GM18870 (cell line): ENCODE data around the gene POFUT2.

Experiments used
- ATAC-seq: cut with Tn5 transposase; IDR thresholded peaks from one replicate; pipeline ENCODE4 v1.9.1; 2021; ENCODE audit warnings: moderate library complexity; ENCODE audit not compliant: unreplicated experiment

Gene POFUT2

DNA sequence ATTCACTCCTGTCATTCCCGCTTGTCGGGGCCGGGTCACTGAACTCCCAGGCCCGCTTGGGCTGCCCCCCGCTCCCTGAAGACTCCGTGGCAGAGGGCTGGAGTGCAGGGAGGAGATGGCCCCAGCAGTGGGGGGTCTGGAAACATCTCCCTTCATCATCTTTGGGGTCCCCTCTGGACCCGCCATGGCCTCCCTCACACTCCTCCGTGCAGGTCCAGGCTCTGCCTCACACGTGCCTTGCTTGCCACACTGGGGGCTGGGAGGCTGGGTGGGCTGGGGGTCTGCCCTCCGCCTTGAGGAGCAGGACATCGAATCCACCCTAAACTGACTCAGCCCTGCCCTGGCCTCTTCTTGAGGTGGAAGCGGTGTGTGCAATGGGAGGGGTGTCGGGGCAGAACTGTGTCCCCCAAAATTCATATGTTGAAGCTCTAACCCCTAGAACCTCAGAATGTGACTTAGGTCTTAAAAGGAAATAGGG lies 35.2 kb downstream of the POFUT2 start:
- ATAC-seq, result no peak

DNA sequence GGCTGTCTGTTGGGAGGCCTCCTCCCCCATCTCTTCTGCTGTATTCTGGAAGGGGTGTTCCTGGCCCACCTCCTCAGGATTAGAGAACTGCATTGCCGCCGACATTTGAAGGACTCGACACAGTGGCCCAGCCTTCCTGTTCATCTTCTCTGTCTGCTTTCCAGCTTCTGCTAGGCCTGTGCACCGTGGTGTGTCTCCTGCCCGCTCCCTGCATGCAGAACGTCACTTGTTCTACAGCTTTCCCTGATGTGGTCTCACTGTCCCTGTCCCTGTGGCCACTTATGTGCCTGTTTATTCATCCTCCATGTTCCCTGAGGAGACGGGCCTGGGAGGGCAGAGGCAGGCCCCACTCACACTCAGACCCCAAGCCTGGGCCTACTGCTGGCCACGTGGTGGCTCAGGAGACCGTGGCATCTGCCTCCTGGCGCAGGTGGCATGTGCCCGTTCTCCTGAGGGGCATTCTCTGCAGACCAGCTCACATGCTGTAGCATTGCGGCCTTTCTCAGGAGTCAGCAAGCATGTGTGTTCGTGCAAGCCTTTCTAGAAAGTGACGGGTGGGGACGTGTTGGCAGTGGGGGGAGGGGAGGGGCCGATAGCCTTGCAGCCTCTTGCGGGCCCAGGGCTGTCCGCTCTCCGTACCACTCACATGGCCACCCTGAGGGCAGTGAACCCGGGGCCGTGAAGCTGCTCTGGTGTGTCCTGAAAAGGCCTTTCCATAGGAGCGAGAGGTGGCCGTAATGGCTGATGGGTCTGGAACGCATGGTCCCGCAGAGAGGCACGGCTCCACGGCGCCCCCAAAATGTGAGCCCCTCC lies 35.9 kb downstream of the POFUT2 start:
- no peak for ATAC-seq

DNA sequence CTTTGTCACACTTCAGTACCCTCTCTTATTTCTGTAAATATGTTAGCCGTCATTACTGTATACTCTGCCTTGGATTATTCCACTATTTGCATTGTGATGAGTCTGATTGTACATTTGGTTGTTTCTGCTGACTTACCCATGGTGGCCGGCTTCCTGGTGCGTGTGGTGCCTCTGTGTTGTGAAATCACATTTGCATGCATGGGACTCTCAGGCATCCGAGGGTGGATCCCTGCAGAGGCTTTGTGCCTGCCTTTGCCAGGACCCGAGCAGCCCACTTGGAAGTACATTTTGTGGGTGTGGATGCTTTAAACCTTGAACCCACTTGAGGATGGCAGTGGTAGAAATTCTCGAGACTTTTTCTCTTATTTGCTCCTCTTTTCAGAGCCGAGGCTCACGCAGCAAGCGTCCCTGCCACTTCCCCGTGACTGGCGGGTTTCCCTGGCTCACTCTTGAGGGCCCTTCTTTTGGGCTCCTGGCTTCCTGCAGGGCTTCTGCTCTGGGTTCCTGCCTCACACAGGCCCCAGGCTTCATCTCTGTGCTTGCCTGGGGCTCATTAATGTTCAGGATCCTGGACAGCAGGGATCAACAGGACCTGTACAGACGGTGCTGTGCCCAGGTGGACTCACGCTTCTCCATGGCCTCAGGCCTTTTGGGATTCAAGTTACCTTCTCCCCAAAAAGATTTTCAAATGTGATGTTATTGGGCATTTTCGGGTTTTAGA lies 36.6 kb downstream of the POFUT2 start:
- no peak for ATAC-seq

DNA sequence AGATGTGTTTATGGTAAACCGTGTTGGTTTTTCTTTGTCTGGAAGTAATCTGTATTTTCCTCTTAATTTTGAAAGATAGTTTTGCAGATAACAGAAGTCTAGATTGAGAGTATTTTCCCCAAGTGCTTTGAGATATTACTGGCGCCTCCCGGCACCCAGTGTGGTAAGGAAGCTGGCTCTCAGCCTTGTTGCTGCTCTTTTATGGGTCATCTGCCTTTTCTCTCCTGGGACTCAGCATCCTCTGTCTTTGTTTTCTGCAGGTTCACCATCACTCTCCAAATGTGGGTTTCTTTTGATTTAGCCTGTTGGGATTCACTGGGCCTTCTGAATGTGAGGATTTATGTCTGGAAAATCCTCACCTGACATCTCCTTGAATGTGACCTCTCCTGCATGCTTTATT lies 37.4 kb downstream of the POFUT2 start:
- ATAC-seq, result no peak

DNA sequence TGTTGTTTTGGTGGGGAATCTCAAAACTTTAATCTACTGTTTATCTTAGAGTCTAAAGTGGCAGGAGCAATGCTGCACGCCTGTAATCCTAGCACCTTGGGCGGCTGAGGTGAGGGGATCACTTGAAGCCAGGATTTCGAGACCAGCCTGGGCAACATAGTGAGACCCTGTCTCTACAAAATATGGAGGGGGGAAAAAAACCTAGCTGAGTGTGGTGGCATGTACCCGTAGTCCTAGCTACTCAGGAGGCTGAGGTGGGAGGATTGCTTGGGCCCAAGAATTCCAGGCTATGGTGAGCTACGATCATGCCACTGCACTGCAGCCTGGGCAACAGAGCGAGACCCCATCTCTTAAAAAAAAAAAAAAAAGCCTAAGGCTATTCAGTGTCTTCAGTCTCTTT lies 38.1 kb downstream of the POFUT2 start:
- ATAC-seq, result no peak

DNA sequence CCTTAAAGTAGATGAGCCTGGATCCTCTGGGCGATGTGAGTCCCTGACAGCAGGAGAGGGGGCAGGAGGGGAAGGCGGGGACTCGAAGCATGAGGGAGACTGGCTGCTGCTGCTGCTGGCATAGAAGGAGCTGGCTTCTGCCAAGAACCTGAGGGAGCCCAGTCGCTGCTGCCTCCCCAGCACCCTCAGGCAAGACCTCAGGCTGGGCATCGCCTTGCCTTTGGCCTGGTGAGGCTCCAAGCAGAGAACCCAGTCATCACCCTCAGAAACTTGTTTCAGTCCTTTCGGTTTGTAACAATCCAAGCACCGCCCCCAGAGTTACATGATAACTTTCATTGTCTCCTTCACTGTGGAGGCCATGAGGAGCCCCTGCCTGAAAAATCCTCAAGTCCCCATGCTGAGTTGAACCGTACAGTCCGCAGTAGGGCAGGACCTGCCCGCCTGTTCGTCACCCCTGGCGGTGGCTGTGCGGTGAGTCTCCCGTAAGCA lies 38.8 kb downstream of the POFUT2 start:
- ATAC-seq, result no peak

DNA sequence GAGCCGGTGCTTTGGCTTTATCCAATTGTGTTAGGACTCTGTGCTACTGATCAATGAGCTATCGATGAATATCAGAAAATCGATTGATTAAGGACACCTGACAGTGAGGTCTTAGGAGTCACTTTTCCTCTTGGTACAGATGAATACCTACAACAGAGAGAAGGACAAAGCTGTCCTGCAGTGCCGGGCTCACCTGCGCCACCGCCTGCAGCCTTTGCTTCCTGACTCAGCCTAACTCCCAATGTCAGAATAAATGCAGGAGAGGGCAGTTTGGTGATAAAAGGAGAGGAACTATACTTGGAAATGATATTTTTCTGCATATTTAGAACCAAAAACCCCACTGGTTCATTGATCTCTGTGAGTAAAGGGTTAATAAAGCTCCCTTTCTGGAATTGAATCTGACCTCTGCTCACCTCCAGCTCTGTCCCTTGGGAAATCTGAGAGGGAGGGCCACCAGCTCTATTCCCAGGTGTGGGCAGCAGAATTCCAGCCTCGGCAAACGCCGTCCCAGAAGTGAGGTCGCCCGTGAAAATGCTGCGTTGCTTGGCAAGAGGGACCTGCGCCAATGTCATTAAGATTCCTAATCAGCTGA lies 39.3 kb downstream of the POFUT2 start:
- ATAC-seq, result no peak

DNA sequence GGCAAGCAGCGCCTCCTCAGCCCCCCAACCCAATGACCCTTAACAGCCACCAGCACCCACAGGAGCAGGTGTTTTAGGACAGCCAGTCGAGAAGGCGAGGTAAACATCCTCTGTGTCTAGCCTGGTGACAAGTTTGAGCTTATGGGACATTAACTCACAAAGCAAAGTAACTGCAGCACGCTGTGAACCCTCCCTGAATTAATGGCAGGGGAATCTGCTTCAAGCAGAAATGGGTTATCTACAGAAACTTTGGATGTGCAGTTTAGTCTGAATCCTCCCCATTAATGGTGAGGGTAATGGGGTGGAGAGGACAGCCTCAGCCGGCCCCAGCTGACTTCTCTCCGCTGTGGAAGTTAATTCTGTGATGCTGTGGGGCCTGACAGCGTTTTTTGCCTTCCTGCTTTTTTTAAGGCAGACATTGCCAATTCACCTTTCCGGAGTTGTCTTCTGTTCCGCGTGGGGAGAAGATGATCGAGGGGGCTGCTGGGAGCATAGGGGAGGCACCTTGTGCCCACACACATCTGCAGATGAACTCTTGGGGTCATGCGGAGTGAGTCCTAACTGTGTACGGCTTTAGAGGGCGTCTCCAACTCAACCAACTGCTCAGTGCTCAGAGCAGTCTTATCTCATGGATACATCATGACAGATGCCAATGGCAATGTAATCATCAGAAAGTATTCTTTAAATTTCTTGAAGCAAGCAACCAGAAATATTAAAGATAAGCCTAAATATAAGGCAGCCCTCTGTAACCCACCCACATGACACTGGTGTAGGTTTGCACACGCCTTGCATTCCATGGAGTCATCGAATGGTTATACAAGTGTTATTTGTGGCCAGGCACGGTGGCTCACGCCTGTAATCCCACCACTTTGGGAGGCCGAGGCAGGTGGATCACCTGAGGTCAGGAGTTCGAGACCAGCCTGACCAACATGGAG lies 41.0 kb downstream of the POFUT2 start:
- no peak for ATAC-seq

DNA sequence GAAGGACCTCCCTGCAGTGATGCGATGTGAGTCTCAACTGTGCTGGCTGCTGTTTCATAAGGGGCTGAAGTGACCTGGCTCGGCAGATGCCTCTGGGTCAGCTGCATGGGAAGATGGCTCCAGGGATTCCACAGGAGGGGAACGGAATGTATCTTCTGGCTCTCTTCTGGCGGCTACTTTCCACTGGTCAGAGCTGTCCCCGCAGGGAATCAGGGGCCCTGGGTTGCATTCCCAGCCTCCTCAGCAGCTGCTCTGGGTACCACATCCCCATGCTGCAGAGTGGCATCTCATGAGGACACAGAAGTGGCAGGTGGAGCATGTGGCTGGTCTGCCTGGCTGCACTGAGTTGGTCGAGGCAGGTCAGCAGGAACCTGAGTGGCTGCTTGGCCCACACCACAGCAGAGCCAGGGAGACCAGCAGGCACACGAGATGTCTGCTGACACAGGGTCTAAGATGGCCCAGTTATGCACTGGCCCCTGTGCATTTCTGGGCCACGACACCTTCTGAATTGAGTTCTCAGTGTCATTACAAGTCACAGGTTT lies 42.8 kb downstream of the POFUT2 start:
- no peak for ATAC-seq

DNA sequence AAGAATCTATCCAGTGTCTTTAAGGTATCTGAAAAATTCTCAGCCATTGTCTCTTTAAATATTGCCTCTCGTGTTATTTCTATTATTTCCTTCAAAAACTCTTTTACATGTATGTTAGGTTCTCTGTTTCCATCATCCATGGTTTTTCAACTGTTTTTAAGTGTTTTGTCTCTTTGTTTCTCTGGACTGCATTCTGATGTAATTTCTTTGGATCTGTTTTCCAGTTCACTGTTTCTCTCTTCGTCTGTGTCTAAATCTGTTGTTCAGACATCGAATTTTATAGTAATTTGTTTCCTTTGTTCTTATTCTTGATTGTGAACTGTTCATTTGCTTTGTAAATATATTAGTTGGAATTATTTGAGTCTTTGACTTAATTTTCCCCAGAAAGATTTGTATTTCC lies 44.1 kb downstream of the POFUT2 start:
- ATAC-seq, result no peak

DNA sequence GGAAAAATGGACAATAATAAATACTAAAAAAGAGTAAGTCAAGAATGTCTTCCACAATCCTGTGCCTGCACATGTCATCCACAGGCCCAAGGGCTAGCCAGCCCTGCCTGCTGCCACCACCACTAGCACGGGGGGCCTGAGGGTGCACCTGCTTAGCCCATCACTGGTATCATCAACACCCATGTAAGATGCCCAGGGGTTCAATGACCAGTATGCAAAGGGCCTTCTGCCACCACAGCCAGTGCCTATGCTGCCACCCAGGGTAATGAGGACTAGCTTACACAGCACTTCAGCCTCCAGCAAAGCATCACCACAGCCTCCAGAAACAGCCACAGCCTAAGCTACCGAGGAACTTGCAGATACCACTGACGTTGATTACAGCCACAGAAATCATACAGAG lies 46.3 kb downstream of the POFUT2 start:
- ATAC-seq, result no peak

DNA sequence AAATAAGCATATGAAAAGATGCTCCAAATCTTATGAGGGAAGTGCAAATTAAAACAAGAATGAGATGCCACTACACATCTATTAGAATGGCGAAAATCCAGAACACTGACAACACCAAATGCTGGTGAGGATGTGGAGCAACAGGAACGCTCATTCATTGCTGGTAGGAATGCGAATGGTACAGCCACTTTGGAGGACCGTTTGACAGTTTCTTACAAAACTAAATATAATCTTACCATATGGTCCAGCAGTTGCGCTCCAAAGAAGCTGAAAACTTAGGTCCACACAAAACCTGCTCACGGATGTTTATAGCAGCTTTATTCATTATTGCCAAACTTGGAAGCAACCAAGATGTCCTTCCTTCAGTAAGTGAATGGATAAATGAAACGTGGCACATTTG lies 50.3 kb downstream of the POFUT2 start:
- no peak for ATAC-seq

DNA sequence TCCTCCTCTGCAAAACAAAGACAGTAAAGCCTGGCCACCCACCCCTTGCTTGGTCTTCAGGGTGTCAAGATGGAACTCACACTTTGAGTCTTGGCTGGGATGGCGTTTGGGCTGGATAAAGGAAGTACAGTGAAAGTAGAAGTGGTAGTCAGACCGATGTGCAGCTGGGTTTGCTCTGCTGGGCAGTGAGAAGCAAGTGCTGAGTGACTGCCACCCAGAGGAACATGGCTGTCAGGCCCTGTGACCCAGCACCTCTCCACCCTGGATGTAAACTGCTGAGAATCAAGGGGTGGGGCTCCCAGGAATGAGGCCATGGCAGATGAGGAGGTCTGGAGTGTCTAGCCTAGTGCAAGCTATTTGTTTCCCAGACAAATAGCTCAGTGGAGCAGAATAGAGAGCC lies 51.2 kb downstream of the POFUT2 start:
- ATAC-seq, result no peak

DNA sequence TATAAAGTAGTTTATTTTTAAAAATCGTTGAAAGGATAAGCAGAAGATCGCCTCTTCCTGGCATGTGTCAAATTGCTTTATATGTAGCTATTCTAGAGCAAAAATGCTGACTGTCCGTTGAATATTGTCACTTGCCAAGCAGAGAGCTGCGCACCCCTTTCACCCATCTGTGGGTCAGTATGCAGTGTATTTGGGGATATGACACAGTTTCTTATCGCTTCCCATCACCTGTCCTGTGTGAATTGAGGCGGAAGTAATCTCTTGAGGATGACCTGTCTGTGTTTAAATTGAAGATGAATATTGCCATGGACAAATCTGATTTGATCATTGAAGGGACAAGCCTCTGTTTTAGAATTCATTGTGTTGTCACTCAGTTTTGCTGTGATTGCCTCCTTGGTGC lies 52.2 kb downstream of the POFUT2 start:
- no peak for ATAC-seq

DNA sequence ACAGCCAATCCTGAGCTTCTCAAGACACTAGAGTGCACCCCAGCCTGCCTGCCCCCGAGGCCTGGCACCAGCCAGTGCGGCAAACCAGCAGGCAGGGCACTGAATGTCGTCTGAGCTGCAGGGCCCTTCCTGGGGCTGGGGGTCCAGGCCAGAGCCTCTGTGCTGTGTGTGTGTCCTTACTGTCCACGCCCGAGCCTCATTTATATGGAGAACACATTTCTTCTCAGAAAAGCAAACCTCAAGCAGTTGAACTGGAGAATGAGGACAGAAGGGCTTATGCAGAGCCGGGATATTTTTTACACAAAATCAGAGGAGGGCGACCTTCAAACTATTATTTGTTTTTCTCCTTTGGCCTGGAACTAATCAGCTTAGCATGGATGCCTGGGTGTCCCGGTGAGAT lies 52.7 kb downstream of the POFUT2 start:
- no peak for ATAC-seq

DNA sequence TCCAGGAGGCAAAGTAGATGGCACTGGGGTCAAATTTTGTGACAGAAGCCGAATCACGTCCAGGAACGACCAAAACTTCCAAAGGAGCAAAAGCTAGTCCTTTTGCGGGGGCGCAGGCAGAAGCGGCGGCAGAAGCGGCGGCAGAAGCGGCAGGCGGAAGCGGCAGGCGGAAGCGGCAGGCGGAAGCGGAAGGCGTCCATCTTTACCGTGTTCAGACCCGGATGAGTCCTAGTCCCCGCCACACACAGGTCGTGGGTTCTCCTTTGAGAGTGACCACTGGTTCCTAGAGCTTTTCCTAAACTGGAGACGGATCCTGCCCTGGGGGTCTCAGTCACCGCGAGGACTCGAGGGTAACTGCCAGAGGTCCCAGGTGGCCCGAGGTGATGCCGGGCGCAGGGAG lies 53.6 kb downstream of the POFUT2 start:
- no peak for ATAC-seq

DNA sequence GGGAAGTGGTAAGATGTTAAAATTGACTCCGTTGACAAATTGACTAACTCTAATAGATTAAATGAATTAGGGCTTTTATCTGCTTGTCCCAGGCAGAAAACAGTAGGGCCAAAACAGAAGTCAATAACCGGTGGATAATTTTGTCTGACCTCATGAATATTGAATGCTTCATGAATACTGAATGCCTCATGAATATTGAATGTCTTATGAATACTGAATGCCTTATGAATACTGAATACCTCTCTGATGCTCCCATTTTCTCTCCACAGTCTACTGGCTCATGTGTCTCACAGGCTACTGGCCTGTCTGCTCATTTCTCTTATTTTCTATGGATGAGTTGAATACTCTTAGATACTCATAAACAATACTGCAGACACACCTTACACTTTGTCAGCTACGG lies 56.0 kb downstream of the POFUT2 start:
- ATAC-seq, result no peak

DNA sequence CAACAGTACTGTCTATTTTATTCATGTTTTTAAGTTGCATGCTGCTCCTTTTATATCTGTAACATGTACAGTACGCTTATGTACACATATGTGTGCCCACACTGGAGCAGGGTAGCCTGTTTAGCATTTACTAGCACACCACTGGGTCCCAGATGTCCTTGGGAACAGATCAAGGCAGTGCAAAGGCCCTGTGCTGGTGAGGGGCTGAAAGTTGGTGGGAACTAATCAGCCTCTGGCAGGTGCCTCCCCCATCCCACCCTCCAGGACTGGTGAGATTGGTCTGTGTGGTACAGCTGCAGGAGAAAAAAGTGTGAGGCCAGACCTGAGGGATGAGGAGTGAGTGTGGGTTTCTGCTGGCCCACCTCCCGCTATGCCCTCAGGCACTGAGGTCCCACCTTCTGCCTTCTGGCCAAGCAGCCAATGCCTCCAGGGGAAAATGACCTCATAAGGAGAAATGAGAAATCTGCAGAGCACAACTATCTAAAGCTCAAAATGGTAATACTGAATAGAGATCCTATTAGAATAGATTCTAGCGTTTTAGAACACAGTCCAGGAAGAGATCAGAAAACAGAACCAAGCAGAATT lies 58.9 kb downstream of the POFUT2 start:
- ATAC-seq, result no peak

DNA sequence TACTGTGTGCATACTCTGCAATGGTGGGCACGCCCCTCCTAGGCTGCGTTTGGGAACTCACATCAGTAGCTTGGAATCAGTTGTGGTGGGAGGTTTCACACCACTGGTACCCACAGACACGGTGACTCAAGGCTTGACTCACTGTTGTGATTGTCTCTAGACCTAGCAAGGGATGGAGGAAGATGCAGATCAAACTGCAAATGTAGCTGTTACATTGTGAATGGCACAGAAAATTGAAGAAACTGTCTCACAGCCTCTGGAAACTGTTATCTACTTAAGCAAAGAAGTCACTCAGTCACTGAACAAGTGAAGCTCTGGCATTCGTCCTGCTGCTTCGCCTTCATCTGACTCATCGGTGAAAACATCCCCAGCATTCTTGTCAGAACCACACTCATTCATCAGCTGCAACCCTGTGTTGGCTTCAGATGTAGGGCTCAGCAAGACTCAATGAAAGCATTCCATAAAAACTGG lies 59.5 kb downstream of the POFUT2 start:
- ATAC-seq, result no peak

DNA sequence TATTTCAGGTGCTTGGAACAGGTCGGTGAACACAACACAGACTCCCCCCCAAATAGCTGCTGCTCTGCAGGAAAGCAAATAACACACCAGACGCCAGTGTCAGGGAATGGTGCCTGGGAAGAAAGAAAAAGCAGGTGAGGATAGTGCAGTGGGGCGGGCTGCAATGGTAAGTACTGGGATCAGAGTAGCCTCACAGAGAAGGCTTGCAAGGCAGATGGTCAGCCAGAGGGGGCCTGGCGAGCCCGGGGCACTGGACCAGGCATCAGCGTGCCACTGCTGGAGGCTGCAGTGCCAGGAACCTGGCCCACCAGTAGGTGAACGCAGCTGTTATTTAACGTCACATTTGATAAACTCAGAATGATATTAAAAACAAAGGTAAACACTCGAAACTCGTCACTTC lies 60.0 kb downstream of the POFUT2 start:
- no peak for ATAC-seq
